AG04450 (cell line): ENCODE measurements around the gene DNAAF1. TPM values are rescaled to one million over a fixed set of nuclear protein-coding genes. Genes with fewer than 3 reads are reported as not detected.

Source experiments
- CTCF ChIA-PET: fragments of 300-600, 350-600 bp; formaldehyde crosslinking; extraction: SDS; loops from one replicate; lab custom pipeline; 2022; ENCODE audit warnings: antibody characterized with exemption, inconsistent platforms; lab: Charles Lee
- POLR2A ChIA-PET: fragments of 350-600 bp; formaldehyde crosslinking; extraction: SDS; loops from one replicate; lab custom pipeline; 2021; ENCODE audit warnings: antibody characterized with exemption, inconsistent platforms; lab: Yijun Ruan, JAX
- DNase-seq: peaks from one replicate; pipeline ENCODE4 v3.0.0-alpha.2; 2011; ENCODE audit warnings: low read depth, low spot score
- H3K27ac ChIP-seq: one replicate; pipeline ENCODE4 v1.5.1; 2012; ENCODE audit warnings: low read depth, low read length, control low read depth
- H3K27me3 ChIP-seq: one replicate; pipeline ENCODE4 v1.6.0; 2012; ENCODE audit warnings: low read length; ENCODE audit not compliant: control insufficient read depth, insufficient read depth
- H3K4me3 ChIP-seq: 2 replicates; pipeline ENCODE4 v1.5.1; 2011; ENCODE audit warnings: mild to moderate bottlenecking, low read depth, low read length, control low read depth
- H3K9me3 ChIP-seq: 2 replicates; pipeline ENCODE4 v1.5.1; 2012; ENCODE audit warnings: low read length; ENCODE audit not compliant: control insufficient read depth, insufficient read depth
- polyA plus RNA-seq: library from polyadenylated mRNA; depleted of rRNA; stranded (reverse); fragments of >200 nt; gene quantifications from 2 replicates; pipeline ENCODE4 v1.2.3, GENCODE V29; 2011
- TF ChIP-seq, protein P1 (sequence below): IDR thresholded peaks from 2 replicates; pipeline ENCODE4 v1.5.1; 2011; ENCODE audit warnings: low read depth, low read length, control low read depth, inconsistent platforms

DNAAF1 gene
- polyA plus RNA-seq, 1 experiment, result not detected

DNA sequence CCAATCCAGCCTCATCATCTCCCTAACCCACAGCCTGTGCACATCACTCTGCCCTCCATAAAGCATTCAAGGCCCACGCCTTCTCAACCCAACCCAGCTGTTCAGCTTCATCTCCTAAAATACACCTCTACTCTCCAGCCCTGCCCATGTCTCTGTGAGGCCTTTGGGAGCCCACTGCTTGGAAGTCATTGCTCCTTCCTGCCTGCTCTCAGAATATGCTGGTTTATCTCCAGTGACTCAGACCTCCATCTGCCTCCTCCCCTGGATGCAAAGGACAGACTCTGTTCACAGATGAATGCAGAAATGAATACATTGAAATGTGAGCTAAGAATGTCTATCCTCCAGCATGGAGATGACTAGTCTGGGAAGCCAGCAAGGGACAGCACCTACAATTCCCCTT lies 75.7 kb downstream of the DNAAF1 start:
- no peak for DNase-seq
- no peak overlapping the region for H3K4me3 ChIP-seq
- H3K27ac ChIP-seq, result no peak overlapping the region
- H3K9me3 ChIP-seq, result no peaks in the 10 kb centered on the region
- ChIA-PET POLR2A (no interaction called here), CTCF (no interaction called here)
- H3K27me3 ChIP-seq, result peaks cover 14% of the 10 kb centered on the region
- TF ChIP-seq, protein P1, sequence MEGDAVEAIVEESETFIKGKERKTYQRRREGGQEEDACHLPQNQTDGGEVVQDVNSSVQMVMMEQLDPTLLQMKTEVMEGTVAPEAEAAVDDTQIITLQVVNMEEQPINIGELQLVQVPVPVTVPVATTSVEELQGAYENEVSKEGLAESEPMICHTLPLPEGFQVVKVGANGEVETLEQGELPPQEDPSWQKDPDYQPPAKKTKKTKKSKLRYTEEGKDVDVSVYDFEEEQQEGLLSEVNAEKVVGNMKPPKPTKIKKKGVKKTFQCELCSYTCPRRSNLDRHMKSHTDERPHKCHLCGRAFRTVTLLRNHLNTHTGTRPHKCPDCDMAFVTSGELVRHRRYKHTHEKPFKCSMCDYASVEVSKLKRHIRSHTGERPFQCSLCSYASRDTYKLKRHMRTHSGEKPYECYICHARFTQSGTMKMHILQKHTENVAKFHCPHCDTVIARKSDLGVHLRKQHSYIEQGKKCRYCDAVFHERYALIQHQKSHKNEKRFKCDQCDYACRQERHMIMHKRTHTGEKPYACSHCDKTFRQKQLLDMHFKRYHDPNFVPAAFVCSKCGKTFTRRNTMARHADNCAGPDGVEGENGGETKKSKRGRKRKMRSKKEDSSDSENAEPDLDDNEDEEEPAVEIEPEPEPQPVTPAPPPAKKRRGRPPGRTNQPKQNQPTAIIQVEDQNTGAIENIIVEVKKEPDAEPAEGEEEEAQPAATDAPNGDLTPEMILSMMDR, result no peak

DNA sequence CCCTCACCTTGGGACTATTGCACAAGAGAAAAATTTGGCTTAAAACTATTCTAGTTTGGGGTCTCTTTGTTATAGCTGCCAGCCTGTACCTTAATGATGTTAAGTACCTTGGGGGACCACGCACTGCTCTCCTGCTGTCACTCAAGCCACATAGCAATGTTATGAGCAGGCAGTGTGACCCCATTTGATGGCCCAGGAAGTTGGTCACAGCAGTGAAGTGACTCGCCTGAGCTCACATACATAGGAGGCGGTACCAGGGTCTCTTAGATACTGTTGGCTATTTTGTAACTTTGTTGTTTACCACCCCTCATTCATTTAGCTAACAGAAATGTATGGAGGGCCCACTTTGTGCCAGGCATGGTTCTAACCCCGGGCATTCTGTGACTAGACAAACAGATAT lies 78.3 kb downstream of the DNAAF1 start:
- POLR2A ChIA-PET, result no interaction called here
- H3K4me3 ChIP-seq, result no peak overlapping the region
- H3K27ac ChIP-seq, result no peak overlapping the region
- no peak for DNase-seq
- TF ChIP-seq, protein P1, result no peak
- CTCF ChIA-PET, result interaction anchor here (0.9 to 1.6 kb wide), 4 partner anchors 38 to 261 kb away, joined by 3 to 4 read pairs (median 4); no protein-coding TSS in a partner anchor
- H3K9me3 ChIP-seq, result no peaks in the 10 kb centered on the region
- peaks cover 6% of the 10 kb centered on the region for H3K27me3 ChIP-seq

DNA sequence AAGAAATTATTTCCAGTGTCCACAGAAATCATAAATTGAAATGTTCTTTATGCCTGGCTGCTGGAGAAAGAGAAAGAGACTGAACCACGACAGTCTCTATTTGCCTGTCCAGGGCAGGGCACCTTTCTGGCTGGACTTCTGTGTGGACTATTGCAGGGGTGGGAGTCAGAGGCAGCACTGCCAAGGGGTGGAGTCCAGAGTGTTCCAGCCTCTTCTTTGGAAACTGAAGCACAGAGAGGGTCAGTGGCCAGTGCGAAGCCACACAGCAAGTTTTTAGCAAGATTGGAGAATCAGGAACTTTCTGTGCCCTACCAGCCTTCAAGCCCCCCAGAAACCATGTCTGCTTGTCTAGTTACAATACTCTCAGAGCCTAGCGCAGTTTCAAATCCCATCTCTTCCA lies 79.4 kb downstream of the DNAAF1 start:
- no peak for DNase-seq
- Histone ChIP-seq H3K9me3 (no peaks in the 10 kb centered on the region; the same call in 1 of the 2 replicates), H3K4me3 (no peak overlapping the region), H3K27me3 (peaks cover 2% of the 10 kb centered on the region), H3K27ac (no peak overlapping the region)
- TF ChIP-seq, protein P1, result no peak
- POLR2A ChIA-PET, result no interaction called here
- CTCF ChIA-PET, result interaction anchor here (0.9 to 1.6 kb wide), 2 partner anchors 39 to 84 kb away, joined by 3 to 4 read pairs; no protein-coding TSS in a partner anchor

DNA sequence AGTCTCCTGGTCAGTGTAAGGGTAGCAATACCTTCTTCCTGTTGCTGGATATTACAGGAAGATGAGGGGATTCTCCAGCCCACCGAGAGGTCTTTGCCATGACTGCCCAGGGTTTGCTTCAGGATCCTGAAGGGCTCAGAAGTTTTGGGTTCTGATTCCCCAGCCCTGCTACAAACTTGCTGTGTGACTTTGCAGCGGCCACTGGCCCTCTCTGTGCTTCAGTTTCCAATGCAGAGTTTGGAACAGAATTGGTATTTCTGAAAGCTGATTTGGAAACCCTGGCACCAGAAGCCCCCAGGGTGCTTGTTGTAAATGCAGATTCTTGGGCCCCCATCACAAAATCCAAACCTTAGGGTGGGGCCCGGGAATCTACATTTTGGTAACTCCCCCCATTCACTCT lies 80.0 kb downstream of the DNAAF1 start:
- no peaks in the 10 kb centered on the region; the same call in 1 of the 2 replicates for H3K9me3 ChIP-seq
- H3K27me3 ChIP-seq, result peaks cover 4% of the 10 kb centered on the region
- ChIA-PET CTCF (interaction anchor here (1.3 kb wide), 1 partner anchor 38 kb away, joined by 4 read pairs; no protein-coding TSS in a partner anchor), POLR2A (no interaction called here)
- no peak overlapping the region for H3K27ac ChIP-seq
- DNase-seq, result no peak
- TF ChIP-seq, protein P1, result no peak
- H3K4me3 ChIP-seq, result no peak overlapping the region

DNA sequence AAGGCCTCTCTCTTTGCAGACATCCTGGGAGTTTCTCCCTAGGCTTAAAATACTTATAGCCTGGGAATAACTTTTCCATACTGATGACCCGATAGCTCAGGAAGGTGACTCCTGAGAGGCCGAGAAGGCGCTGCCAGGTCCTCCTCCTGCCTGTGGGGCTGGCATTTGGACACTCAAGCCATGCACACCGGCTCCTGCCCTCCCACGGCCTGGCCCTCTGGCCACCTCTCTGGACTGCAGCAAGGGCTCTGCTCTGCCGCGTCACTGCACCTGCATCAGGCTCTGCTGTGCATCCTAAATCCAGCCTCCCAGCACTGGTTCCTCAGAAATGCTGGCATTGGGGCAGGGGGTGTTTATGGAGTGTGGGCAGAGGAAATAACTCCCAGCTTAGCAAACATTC lies 80.5 kb downstream of the DNAAF1 start:
- TF ChIP-seq, protein P1, result no peak
- DNase-seq, result no peak
- Histone ChIP-seq H3K4me3 (no peak overlapping the region), H3K27ac (no peak overlapping the region), H3K27me3 (peaks cover 4% of the 10 kb centered on the region), H3K9me3 (no peaks in the 10 kb centered on the region; the same call in 1 of the 2 replicates)
- POLR2A ChIA-PET, result no interaction called here
- CTCF ChIA-PET, result interaction anchor here (0.5 to 1.3 kb wide), 2 partner anchors 38 to 140 kb away, joined by 4 to 6 read pairs; no protein-coding TSS in a partner anchor
